Femur (tissue), 1 donor: ENCODE measurements around the gene DTD1.
A peak's percentile ranks its signal among the peaks of the same experiment; 100 is the strongest.

Experiments used
- DNase-seq: peaks from one replicate; pipeline ENCODE4 v3.0.0-alpha.2; 2017

The DTD1 gene

DNA sequence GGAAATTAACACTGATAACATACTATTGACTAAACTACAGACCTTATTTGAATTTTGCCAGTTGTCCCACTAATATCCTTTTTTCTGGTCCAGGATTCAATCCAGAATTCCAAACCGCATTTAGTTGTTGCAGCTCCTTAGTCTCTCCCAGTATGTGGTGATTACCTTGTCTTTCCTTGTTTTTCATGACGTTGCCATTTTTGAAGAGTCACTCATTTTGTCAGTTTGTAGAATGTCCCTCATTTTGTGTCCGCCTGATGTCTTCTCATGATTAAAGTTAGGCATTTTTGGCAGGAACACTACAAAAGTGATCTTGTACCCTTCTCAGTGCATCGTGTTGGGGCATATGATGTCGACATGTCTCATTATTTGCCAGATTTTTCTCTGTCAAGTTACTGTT is 33.1 kb downstream of the DTD1 start:
- no peak for DNase-seq

GRCh38 chr20:18623156-18623910 is 35.5 kb downstream of the DTD1 start:
- no peak for DNase-seq

DNA sequence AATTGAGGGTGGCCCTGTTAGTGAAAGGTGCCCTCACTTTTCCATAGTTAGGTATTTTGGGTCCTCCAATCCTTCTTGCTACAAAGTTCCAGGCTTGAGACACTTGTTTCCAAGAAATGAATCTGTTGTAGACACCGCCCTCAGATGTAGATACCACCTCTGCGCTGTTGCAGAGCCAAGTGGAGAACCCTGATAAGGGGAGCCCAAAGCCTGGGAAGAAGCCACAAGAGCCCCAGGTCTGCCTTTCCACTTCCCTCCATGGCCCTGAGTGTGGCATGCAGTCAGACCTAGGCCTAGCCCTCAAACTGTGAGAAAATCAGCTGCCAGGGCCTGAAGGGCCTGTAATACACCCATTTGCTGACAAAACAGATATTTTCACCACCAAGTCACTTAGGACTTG is 37.1 kb downstream of the DTD1 start:
- no peak for DNase-seq

GRCh38 chr20:18625907-18626655 is 38.2 kb downstream of the DTD1 start:
- DNase-seq, result no peak

DNA sequence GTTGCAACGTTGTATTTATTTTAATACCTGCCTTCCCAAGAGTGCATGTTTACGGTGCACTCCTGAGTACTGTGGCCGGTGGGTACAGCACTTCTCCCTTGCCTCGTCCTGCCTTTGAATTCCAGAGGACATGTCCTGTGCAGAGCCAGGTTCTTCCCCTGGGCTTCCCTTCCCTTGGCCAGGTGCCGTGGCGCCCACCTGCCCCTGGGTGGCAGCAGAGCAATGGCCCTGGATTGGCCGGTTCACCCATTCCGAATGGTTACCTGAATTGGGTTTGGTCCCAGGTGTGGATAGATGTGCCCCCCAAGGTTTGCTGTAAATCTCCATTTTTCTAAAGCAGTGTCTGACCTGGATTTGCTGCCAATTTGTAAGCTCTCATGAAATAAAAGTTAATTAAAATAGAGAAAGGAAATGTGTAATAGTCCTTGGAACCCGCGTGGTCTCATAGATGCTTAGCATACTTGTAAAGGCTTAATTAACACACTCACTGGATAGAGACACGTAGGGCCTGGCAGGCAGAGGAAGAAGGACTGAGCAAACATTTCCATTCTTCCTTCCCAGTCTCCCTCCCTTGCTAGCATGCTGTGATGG is 40.6 kb downstream of the DTD1 start:
- DNase-seq, result no peak

- peak; percentile 84 for DNase-seq
Observed at GRCh38 chr20:18632196-18632789, 44.4 kb downstream of the DTD1 start.

GRCh38 chr20:18633411-18633810 is 45.6 kb downstream of the DTD1 start:
- DNase-seq, result no peak

- no peak for DNase-seq
Observed at GRCh38 chr20:18634501-18634900, 46.6 kb downstream of the DTD1 start.

- DNase-seq, result no peak
Observed at GRCh38 chr20:18635380-18635779, 47.5 kb downstream of the DTD1 start.

GRCh38 chr20:18637224-18637623 is 49.4 kb downstream of the DTD1 start:
- no peak for DNase-seq

DNA sequence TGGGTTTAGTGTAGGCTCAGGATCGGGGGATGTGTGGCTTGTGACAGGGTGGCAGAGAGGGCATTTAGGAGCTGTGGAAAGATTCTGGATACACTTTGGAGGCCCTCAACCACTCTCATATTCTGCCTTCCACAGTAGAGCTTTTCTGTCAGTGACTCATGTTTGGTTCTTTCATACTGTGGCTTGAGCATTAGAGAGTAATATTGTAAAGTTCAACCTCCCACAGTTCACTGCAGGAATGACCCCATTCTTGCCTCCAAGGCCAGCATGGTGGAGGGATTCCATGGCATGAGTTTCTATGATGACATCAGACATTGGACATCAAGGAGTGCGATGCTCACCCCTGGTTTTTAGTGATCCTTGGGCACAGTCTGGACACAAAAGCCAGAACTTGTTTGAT is 50.9 kb downstream of the DTD1 start:
- DNase-seq, result no peak

DNA sequence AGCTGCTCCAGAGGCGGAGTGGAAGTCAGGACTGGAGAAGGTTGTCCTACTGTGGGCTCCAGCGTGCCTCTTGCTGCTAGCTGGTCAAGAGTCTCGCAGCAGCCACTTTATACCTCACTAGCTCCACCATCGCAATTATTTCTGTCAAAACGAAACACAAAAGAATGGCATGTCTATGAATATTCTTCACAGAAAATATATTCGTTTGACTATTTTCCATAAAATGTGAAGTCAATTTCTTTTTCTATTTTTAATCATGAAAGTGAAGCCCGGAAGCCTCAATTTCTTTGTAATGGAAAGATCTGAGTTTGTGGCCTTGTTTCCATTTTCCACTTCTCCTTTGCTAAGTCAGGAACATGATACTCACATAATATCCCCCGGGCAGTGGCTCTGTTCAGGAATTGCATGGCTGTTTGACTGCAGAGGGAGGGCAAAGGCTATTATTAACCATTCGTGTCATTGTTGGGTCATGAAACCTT is 51.7 kb downstream of the DTD1 start:
- peak; percentile 59 for DNase-seq

GRCh38 chr20:18645196-18645745 is 57.4 kb downstream of the DTD1 start:
- no peak for DNase-seq

GRCh38 chr20:18645851-18646250 is 58.0 kb downstream of the DTD1 start:
- DNase-seq, result no peak

DNA sequence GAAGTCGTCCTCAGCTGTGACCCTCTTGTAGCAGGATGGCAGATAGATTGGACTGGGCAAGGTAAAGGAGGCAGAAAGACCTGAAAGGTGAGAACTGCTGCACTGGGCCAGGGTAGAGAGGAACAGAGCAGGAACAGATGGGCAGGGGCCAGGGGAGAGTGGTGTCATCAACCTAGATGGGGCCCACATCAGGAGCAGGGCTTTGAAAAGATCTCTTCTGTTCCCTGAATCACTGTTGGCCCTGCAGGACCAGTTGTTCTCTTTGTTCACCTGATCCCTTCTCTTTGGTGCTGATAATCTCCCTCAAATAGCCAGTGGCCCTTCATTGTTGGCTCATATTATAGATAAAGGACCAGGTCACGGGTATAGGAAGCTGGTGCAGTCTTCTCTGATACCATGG is 59.9 kb downstream of the DTD1 start:
- DNase-seq, result no peak

GRCh38 chr20:18650224-18650623 is 62.4 kb downstream of the DTD1 start:
- DNase-seq, result no peak

DNA sequence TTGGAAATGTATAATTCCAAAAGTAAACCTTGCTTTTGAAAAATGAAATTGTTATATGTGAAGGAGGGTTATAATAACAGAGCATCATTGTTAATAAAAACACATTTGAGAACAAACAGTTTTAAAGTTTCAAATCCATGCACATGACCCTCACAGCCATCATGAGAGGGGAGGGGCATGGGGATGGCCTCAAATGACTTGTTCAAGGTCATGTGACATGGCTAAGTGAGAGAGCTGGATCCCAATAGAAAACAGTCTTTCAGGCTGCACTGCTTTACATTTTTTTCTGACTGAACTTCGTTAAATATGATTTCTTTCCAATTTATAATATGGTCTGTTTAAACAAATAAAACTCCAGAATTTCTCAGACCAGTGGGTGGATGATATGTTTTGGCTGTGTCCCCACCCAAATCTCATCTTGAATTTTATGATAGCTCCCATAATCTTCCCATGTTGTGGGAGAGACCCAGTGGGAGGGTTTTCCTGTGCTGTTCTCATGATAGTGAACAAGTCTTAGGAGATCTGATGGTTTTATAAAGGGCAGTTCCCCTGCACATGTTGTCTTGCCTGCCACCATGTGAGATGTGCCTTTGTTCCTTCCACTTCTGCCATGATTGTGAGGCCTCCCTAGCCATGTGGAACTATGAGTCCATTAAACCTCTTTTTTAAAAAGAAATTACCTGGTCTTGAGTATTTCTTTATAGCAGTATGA is 66.0 kb downstream of the DTD1 start:
- DNase-seq, result no peak

GRCh38 chr20:18654448-18654773 is 66.6 kb downstream of the DTD1 start:
- no peak for DNase-seq

DNA sequence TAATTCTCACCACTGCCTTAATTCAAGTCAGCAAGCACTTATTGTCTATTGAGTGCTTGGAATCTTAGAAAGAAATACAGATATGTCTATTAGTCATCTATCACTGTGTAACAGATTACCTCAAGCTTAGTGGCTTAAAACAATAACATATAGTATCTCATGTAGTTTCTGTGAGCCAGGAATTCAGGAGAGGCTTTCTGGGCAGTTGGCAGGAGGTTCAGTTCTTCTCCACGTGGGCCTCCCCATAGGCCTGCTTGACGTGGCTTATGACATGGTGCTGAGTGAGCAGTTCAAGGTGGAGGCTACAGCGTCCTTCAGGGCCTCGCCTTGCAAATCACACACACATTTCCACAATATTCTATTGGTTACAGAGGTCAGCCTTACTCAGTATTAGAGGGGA is 69.7 kb downstream of the DTD1 start:
- DNase-seq, result no peak

DNA sequence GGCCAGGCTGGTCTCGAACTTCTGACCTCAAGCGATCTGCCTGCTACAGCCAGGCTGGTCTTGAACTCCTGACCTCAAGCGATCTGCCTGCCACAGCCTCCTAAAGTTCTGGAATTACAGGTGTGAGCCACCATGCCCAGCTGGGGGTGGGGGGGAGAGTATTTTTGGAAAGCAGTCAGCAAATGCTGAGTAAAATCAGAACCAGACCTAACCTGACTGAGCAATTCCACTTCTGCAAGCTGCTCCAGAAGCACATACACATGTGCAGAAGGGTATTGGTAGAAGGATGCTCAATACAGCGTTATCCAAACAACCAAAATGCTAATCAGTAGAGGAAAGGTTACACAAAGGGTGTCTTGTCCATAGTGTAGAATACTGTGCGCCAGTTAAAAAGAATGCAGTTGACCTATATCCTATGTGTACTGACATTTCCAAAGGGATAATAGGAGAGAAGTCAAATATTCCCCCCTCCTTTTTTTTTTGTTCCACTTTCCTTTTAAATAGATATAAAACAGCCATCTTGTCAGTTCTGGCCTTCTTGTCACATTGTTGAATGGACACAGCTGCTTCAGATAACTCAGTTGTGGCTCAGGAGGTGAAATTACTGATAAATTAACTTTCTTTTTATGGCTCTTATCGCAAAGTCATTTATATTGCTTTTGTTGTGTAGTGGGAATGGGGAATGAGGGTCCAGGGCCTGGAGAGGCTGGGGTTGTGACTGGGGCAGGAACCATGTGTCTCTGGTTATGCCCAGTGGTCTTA is 74.6 kb downstream of the DTD1 start:
- DNase-seq, result no peak

GRCh38 chr20:18663932-18664331 is 76.1 kb downstream of the DTD1 start:
- no peak for DNase-seq

DNA sequence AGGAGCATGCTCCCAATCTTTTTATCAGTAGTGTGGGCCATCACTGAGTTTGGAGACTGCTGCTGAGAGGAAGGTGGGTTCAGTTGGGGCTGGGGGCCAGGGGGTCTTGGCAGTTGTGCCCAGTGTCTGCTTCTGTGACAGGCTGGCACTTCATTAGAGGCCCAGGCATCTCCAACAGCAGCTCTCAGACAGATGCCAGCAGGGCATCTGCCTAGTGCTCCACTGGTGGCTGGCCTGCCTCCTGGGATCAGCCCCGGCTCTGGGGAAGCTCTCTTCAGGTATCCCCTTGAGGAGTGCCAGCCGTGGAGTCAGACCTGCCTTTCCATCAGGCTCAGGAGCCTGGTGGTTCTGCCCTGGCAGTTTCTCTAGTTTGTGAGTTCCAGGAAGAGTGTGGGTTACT is 77.3 kb downstream of the DTD1 start:
- no peak for DNase-seq
